ENCODE measurements around the gene UTP15.

Gene UTP15

GRCh38 chr5:73623060-73623459 is 57.5 kb downstream of the UTP15 start:
- TF ChIP-seq, protein P1, sequence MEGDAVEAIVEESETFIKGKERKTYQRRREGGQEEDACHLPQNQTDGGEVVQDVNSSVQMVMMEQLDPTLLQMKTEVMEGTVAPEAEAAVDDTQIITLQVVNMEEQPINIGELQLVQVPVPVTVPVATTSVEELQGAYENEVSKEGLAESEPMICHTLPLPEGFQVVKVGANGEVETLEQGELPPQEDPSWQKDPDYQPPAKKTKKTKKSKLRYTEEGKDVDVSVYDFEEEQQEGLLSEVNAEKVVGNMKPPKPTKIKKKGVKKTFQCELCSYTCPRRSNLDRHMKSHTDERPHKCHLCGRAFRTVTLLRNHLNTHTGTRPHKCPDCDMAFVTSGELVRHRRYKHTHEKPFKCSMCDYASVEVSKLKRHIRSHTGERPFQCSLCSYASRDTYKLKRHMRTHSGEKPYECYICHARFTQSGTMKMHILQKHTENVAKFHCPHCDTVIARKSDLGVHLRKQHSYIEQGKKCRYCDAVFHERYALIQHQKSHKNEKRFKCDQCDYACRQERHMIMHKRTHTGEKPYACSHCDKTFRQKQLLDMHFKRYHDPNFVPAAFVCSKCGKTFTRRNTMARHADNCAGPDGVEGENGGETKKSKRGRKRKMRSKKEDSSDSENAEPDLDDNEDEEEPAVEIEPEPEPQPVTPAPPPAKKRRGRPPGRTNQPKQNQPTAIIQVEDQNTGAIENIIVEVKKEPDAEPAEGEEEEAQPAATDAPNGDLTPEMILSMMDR (IDR thresholded peaks at IDR 0.05; ENCODE audit: insufficient read depth, missing control alignments): no peak
- FAIRE-seq (no peak), DNase-seq (ENCODE audit: insufficient read length, low spot score) (no peak)

DNA sequence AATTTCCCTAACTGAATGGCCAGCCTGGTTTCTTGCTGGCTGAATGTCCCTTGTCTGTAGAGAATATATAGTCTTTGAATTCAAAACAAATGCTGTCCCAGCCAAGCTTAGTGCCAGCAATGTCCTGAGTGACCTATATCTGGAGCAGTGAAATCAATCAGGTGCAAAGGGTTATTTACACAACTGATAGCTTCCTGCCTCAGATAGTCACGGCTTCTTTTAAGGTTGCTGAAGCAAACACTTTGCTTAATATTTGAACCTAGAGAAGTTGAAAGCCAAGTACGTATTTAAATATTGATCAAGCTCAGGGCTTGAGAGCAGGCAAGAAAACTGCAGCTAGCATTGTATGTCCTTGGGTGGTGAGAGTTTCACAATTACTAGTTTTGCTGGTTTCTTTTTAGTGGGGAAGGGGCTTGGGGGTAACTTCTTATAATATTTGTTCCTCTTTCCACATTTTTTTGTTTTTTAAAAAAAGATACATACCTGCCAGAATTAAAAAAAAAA is 58.4 kb downstream of the UTP15 start:
- FAIRE-seq: no peak
- no peak for DNase-seq (ENCODE audit: insufficient read length, low spot score)
- TF ChIP-seq, protein P1 (IDR thresholded peaks at IDR 0.05; ENCODE audit: insufficient read depth, missing control alignments): no peak

DNA sequence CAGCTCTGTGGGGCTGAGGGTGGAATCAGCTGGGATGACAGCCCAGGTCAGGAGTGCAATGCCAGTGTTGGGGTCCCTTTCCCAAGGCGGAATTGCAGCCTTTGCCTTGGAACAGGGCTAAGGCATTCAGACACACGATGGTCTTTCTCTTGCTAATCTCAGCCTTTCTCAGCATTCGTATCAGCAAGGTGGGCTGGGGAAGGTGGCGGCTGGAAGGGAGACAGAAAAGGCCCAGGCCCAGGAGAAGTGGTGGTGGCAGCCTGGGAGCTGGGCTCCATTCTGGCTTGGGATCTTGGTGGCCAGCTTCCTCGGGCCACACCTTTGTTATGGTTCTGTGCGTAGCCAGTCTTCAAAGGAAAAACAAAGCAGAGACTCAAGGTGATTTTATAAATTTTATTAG is 59.3 kb downstream of the UTP15 start:
- DNase-seq (ENCODE audit: insufficient read length, low spot score) (no peak), FAIRE-seq (no peak)

GRCh38 chr5:73625372-73625943 is 59.9 kb downstream of the UTP15 start:
- no peak for DNase-seq (ENCODE audit: insufficient read length, low spot score)
- FAIRE-seq: no peak
- TF ChIP-seq, protein P1 (IDR thresholded peaks at IDR 0.05; ENCODE audit: insufficient read depth, missing control alignments): no peak

More for the DNA sequence above, 59.3 kb downstream of the UTP15 start:
- TF ChIP-seq, protein P1 (IDR thresholded peaks at IDR 0.05; ENCODE audit: insufficient read depth, missing control alignments): no peak

DNA sequence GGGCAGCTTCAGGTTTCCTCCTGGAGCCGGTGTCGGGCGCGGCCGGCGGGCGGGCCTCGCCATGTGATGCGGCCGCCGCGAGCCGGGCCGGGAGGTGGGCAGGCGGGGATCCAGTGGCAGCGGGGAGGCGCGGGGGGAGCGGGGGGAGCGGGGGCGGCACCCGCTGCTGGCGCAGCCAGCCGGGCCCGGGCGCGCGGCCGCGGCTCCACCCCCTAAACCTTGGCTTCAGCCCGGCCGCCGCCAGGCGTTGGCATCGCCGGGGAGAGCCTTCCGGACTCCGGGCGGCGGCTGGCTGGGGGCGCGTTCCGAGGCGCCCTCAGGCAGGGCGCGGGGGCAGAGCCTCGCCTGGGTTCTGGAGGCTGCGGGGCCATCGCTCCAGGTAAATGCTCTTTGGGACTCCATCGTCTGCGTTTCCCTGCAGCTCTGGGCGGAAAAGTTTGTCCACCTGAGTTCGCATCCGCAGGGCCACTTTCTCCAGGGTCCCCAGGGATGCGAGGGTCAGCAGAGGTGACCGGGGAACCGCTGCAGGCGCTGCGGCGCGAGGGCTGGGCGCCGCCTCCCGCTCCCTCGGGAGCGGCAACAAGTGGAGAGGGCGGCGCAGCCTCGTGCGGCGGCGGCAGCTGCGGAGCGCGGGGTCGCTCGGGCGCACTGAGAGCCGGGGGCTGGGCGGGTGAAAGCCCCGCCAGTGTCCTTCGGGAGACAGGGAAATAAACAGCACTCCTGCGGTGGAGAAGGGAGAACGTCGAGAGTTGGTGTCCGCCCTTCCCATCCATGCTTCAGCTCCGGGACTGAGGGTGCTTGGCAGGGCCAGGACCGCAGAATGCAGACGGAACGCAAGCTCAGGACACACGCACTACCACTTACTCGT is 60.6 kb downstream of the UTP15 start, which contains the start of gene ARHGEF28:
ARHGEF28 (plus strand) TSS at position 253 of the 868 bp plus-strand sequence. CDS start 58,656 bp downstream, outside the sequence.
- FAIRE-seq (no peak), DNase-seq (ENCODE audit: insufficient read length, low spot score) (peak; percentile 24)
- TF ChIP-seq, protein P1 (IDR thresholded peaks at IDR 0.05; ENCODE audit: insufficient read depth, missing control alignments): no peak

- TF ChIP-seq, protein P1 (IDR thresholded peaks at IDR 0.05; ENCODE audit: insufficient read depth, missing control alignments): no peak
- DNase-seq (ENCODE audit: insufficient read length, low spot score) (no peak), FAIRE-seq (no peak)
Observed at GRCh38 chr5:73626814-73627313, 61.3 kb downstream of the UTP15 start.

Measured in D721Med (cell line).